Measurements from ENCODE around the gene PNMA6F. TPM values are rescaled to one million over a fixed set of nuclear protein-coding genes. Genes with fewer than 3 reads are reported as not detected.
A peak's percentile ranks its signal among the peaks of the same experiment; 100 is the strongest.
"Not testable (repeated sequence)": the region's sequence is repeated elsewhere in the genome, so short reads cannot be mapped to it uniquely, and the experiment has no call there.

The PNMA6F gene
- total RNA-seq, 1 experiment from 2014 or later: not detected

- DNase-seq (ENCODE audit: low spot score): no peak
These were observed 13.2 kb upstream of the PNMA6F start for GRCh38 chrX:153334654-153335295.

- DNase-seq (ENCODE audit: low spot score): peak; percentile 29
These were observed 12.5 kb upstream of the PNMA6F start, which contains the start of gene ZNF275 for GRCh38 chrX:153333821-153334653. TSS of gene ZNF275 (plus strand) at chrX:153334153. CDS start at chrX:153336680, 2,527 bp downstream.

GRCh38 chrX:153333266-153333665, 11.7 kb upstream of the PNMA6F start:
- DNase-seq (ENCODE audit: low spot score): no peak

- DNase-seq (ENCODE audit: low spot score): no peak
These were observed 6.0 kb upstream of the PNMA6F start for GRCh38 chrX:153327561-153327960.

GRCh38 chrX:153320555-153321184, 897 bp downstream of the PNMA6F start:
- no peak for DNase-seq (ENCODE audit: low spot score)

- DNase-seq (ENCODE audit: low spot score): not testable (repeated sequence)
These were observed 1.5 kb downstream of the PNMA6F start for GRCh38 chrX:153320047-153320443.

GRCh38 chrX:153319295-153320046, 2.1 kb downstream of the PNMA6F start:
- DNase-seq (ENCODE audit: low spot score): no peak

- DNase-seq (ENCODE audit: low spot score): no peak
These were observed 2.8 kb downstream of the PNMA6F start for GRCh38 chrX:153318811-153319210.

GRCh38 chrX:153317996-153318722, 3.4 kb downstream of the PNMA6F start:
- DNase-seq (ENCODE audit: low spot score): no peak

- DNase-seq (ENCODE audit: low spot score): no peak
These were observed 4.3 kb downstream of the PNMA6F start for GRCh38 chrX:153317306-153317705.

- DNase-seq (ENCODE audit: low spot score): no peak
These were observed 8.7 kb downstream of the PNMA6F start for GRCh38 chrX:153312842-153313241.

- no peak for DNase-seq (ENCODE audit: low spot score)
These were observed 9.5 kb downstream of the PNMA6F start for GRCh38 chrX:153312041-153312440.

- DNase-seq (ENCODE audit: low spot score): no peak
These were observed 10.7 kb downstream of the PNMA6F start for GRCh38 chrX:153310901-153311300.

- no peak for DNase-seq (ENCODE audit: low spot score)
These were observed 14.0 kb downstream of the PNMA6F start for GRCh38 chrX:153307276-153308178.

GRCh38 chrX:153306527-153307115, 14.9 kb downstream of the PNMA6F start:
- DNase-seq (ENCODE audit: low spot score): no peak

- DNase-seq (ENCODE audit: low spot score): no peak
These were observed 15.6 kb downstream of the PNMA6F start for GRCh38 chrX:153305972-153306371.

GRCh38 chrX:153304988-153305736, 16.4 kb downstream of the PNMA6F start:
- DNase-seq (ENCODE audit: low spot score): no peak

GRCh38 chrX:153303276-153304262, 18.0 kb downstream of the PNMA6F start:
- no peak for DNase-seq (ENCODE audit: low spot score)

Data from H4 (cell line).